HEK293 (cell line): ENCODE data around the gene TAS2R9.

Experiments used
- CTCF ChIA-PET: fragments of 350-600 bp; formaldehyde crosslinking; extraction: SDS; loops from one replicate; lab custom pipeline; 2021; ENCODE audit warnings: antibody characterized with exemption; lab: Yijun Ruan, JAX
- POLR2A ChIA-PET: fragments of 300-600 bp; formaldehyde crosslinking; extraction: SDS; loops from one replicate; lab custom pipeline; 2020; ENCODE audit warnings: antibody characterized with exemption, inconsistent platforms; lab: Yijun Ruan, JAX
- H3K27ac ChIP-seq: fragments of 200-500 bp; sonication (Bioruptor generic); 2 replicates; pipeline ENCODE4 v1.5.1; 2014; ENCODE audit warnings: low read depth, low read length, control low read depth, inconsistent platforms; ENCODE audit errors: extremely low read depth
- H3K36me3 ChIP-seq, 2 experiments: fragments of 200-500 bp in 1 of 2; sonication (Bioruptor generic) in 1 of 2; 1 replicate in 1 of 2; 2 replicates in 1 of 2; pipeline ENCODE4 v1.5.1; 2014 to 2017; ENCODE audit warnings: inconsistent platforms in 2 of 2, low read length in 2 of 2; ENCODE audit not compliant: control insufficient read depth in 2 of 2, insufficient read depth in 1 of 2
- H3K4me1 ChIP-seq: fragments of 200-500 bp; sonication (Bioruptor generic); 2 replicates; pipeline ENCODE4 v1.5.1; 2014; ENCODE audit warnings: mild to moderate bottlenecking, low read length, inconsistent platforms; ENCODE audit not compliant: control insufficient read depth, insufficient read depth
- H3K4me3 ChIP-seq: 2 replicates; pipeline ENCODE4 v1.5.1; 2011; ENCODE audit warnings: low read depth, mild to moderate bottlenecking, control low read depth, low read length, moderate library complexity
- H3K9me3 ChIP-seq: fragments of 200-500 bp; sonication (Bioruptor generic); 2 replicates; pipeline ENCODE4 v1.5.1; 2014; ENCODE audit warnings: low read depth, low read length, inconsistent platforms; ENCODE audit not compliant: control insufficient read depth, insufficient read depth
- AEBP2 ChIP-seq: fragments of 450-650 bp; formaldehyde crosslinking; IDR thresholded peaks from 2 replicates; pipeline ENCODE4 v1.5.1; 2016; ENCODE audit warnings: missing biosample characterization, missing genetic modification characterization, borderline replicate concordance
- BCL6B ChIP-seq: fragments of 450-650 bp; formaldehyde crosslinking; IDR thresholded peaks from 2 replicates; pipeline ENCODE4 v1.5.1; 2017; ENCODE audit warnings: missing biosample characterization, missing genetic modification characterization
- GLI4 ChIP-seq: fragments of 450-650 bp; formaldehyde crosslinking; IDR thresholded peaks from 2 replicates; pipeline ENCODE4 v1.5.1; 2016; ENCODE audit warnings: missing biosample characterization, missing genetic modification characterization
- KLF1 ChIP-seq: fragments of 450-650 bp; formaldehyde crosslinking; IDR thresholded peaks from 2 replicates; pipeline ENCODE4 v1.5.1; 2016; ENCODE audit warnings: missing biosample characterization, missing genetic modification characterization
- KLF9 ChIP-seq: fragments of 450-650 bp; formaldehyde crosslinking; IDR thresholded peaks from 2 replicates; pipeline ENCODE4 v1.5.1; 2016; ENCODE audit warnings: missing biosample characterization, missing genetic modification characterization, low read depth
- OVOL3 ChIP-seq: fragments of 450-650 bp; formaldehyde crosslinking; IDR thresholded peaks from 2 replicates; pipeline ENCODE4 v1.5.1; 2016; ENCODE audit warnings: missing biosample characterization, missing genetic modification characterization
- ZBTB8A ChIP-seq: fragments of 450-650 bp; formaldehyde crosslinking; IDR thresholded peaks from 2 replicates; pipeline ENCODE4 v1.5.1; 2016; ENCODE audit warnings: missing biosample characterization, missing genetic modification characterization
- ZNF174 ChIP-seq: fragments of 450-650 bp; formaldehyde crosslinking; IDR thresholded peaks from 2 replicates; pipeline ENCODE4 v1.5.0; 2017; ENCODE audit warnings: missing biosample characterization, mild to moderate bottlenecking, missing genetic modification characterization
- ZNF221 ChIP-seq: fragments of 450-650 bp; formaldehyde crosslinking; IDR thresholded peaks from 2 replicates; pipeline ENCODE4 v1.5.1; 2017; ENCODE audit warnings: missing biosample characterization, missing genetic modification characterization, borderline replicate concordance
- ZNF37A ChIP-seq: fragments of 450-650 bp; IDR thresholded peaks from 2 replicates; pipeline ENCODE4 v1.5.1; 2018; ENCODE audit warnings: missing biosample characterization, missing genetic modification characterization
- ZNF398 ChIP-seq: fragments of 450-650 bp; formaldehyde crosslinking; IDR thresholded peaks from 2 replicates; pipeline ENCODE4 v1.5.1; 2017; ENCODE audit warnings: missing biosample characterization, missing genetic modification characterization
- ZNF426 ChIP-seq: fragments of 450-650 bp; formaldehyde crosslinking; IDR thresholded peaks from 2 replicates; pipeline ENCODE4 v1.5.1; 2017; ENCODE audit warnings: missing biosample characterization, missing genetic modification characterization, mild to moderate bottlenecking, inconsistent platforms, moderate library complexity
- ZNF560 ChIP-seq: fragments of 450-650 bp; formaldehyde crosslinking; IDR thresholded peaks from 2 replicates; pipeline ENCODE4 v1.5.1; 2017; ENCODE audit warnings: missing biosample characterization, missing genetic modification characterization, borderline replicate concordance
- ZNF571 ChIP-seq: fragments of 450-650 bp; formaldehyde crosslinking; IDR thresholded peaks from 2 replicates; pipeline ENCODE4 v1.5.0; 2017; ENCODE audit warnings: missing biosample characterization, missing genetic modification characterization
- ZNF585B ChIP-seq: fragments of 450-650 bp; formaldehyde crosslinking; IDR thresholded peaks from 2 replicates; pipeline ENCODE4 v1.5.1; 2016; ENCODE audit warnings: missing biosample characterization, missing genetic modification characterization
- ZNF629 ChIP-seq: fragments of 450-650 bp; formaldehyde crosslinking; IDR thresholded peaks from 2 replicates; pipeline ENCODE4 v1.5.1; 2017; ENCODE audit warnings: missing biosample characterization, missing genetic modification characterization
- ZNF830 ChIP-seq: fragments of 450-650 bp; IDR thresholded peaks from 2 replicates; pipeline ENCODE4 v1.5.0; 2018; ENCODE audit warnings: missing biosample characterization, missing genetic modification characterization, low read depth, mild to moderate bottlenecking, moderate library complexity
- ZNF843 ChIP-seq: fragments of 450-650 bp; formaldehyde crosslinking; IDR thresholded peaks from 2 replicates; pipeline ENCODE4 v1.5.1; 2016; ENCODE audit warnings: missing biosample characterization, missing genetic modification characterization
- ZSCAN16 ChIP-seq: fragments of 450-650 bp; formaldehyde crosslinking; IDR thresholded peaks from 2 replicates; pipeline ENCODE4 v1.5.1; 2016; ENCODE audit warnings: missing biosample characterization, missing genetic modification characterization
- TF ChIP-seq, protein P1 (sequence below): fragments of 450-650 bp; formaldehyde crosslinking; IDR thresholded peaks from 2 replicates; pipeline ENCODE4 v1.5.1; 2016; ENCODE audit warnings: missing biosample characterization, missing genetic modification characterization

TAS2R9 gene

DNA sequence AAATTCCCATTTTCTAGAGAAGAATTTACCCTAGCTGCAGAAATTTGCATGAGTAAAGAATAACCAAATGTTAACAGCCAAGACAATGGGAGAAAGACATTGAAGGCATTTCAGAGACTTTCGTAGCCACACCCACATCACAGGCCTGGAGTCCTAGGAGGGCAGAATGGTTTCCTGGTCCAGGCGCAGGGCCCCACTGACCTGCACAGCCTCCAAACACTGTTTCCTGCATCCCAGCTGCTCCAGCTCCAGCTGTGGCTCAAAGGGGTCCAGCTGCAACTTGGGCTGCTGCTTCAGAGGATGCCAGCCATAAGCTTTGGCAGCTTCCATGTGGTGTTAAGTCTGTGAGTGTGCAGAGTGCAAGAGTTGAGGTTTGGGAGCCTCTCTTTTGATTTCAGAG, 45.8 kb upstream of the TAS2R9 start:
- Histone ChIP-seq H3K9me3 (no peaks in the 10 kb centered on the region), H3K4me1 (no peaks in the 10 kb centered on the region), H3K4me3 (no peak overlapping the region), H3K27ac (no peak overlapping the region), H3K36me3 (peaks cover 0 to 5% of the 10 kb centered on the region in 2 experiments; a peak in 1 of 3 replicates)
- POLR2A ChIA-PET = no interaction called here
- CTCF ChIA-PET = interaction anchor here (0.7 kb wide), 1 partner anchor 630 kb away, joined by 3 read pairs; no protein-coding TSS in a partner anchor
- TF ChIP-seq ZNF585B (peak; percentile 95), OVOL3 (tag by site-specific recombination) (no peak)

DNA sequence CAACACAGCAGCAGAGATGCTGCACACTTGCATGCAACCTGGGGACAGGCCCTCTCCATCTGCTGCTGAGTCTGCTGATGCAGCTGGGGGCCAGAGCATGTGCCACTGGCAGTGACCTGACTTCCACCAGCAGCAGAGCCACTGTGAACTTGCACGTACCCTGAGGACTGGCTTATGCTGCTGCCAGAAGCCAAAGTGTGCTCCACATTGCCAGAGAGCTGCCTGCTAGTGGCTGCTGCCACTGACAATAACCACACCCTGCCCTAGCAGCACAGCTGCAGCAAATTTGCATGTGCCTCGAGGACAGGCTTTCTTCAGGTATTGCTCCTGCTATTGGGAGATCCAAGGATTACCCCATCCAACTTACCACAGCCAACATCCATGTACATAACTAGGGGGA, 43.8 kb upstream of the TAS2R9 start:
- no peaks in the 10 kb centered on the region for H3K4me1 ChIP-seq
- POLR2A ChIA-PET = no interaction called here
- no peak overlapping the region for H3K27ac ChIP-seq
- H3K4me3 ChIP-seq = no peak overlapping the region
- H3K9me3 ChIP-seq = no peaks in the 10 kb centered on the region
- peaks cover 0 to 4% of the 10 kb centered on the region in 2 experiments; a peak in 1 of 3 replicates for H3K36me3 ChIP-seq
- TF ChIP-seq ZNF830 (tag by site-specific recombination) (no peak), KLF1 (tag by site-specific recombination) (no peak), ZNF843 (tag by site-specific recombination) (no peak), ZBTB8A (tag by site-specific recombination) (no peak)
- TF ChIP-seq, all 188 proteins: peak for 0
- CTCF ChIA-PET = no interaction called here

GRCh38 chr12:10851243-10851858, 41.4 kb upstream of the TAS2R9 start:
- Histone ChIP-seq H3K4me3 (no peak overlapping the region), H3K36me3 (no peaks in the 10 kb centered on the region), H3K27ac (no peak overlapping the region), H3K4me1 (no peaks in the 10 kb centered on the region), H3K9me3 (no peaks in the 10 kb centered on the region)
- ChIA-PET POLR2A (no interaction called here), CTCF (no interaction called here)
- TF ChIP-seq ZNF37A (tag by site-specific recombination) (no peak), GLI4 (no peak), BCL6B (tag by site-specific recombination) (no peak), ZSCAN16 (no peak), KLF9 (tag by site-specific recombination) (no peak), ZNF629 (tag by site-specific recombination) (no peak), ZNF560 (tag by site-specific recombination) (no peak), ZNF398 (no peak), ZNF221 (tag by site-specific recombination) (no peak), ZNF174 (tag by site-specific recombination) (no peak), AEBP2 (tag by site-specific recombination) (no peak), ZNF426 (no peak), ZNF571 (tag by site-specific recombination) (no peak)
- TF ChIP-seq, protein P1, sequence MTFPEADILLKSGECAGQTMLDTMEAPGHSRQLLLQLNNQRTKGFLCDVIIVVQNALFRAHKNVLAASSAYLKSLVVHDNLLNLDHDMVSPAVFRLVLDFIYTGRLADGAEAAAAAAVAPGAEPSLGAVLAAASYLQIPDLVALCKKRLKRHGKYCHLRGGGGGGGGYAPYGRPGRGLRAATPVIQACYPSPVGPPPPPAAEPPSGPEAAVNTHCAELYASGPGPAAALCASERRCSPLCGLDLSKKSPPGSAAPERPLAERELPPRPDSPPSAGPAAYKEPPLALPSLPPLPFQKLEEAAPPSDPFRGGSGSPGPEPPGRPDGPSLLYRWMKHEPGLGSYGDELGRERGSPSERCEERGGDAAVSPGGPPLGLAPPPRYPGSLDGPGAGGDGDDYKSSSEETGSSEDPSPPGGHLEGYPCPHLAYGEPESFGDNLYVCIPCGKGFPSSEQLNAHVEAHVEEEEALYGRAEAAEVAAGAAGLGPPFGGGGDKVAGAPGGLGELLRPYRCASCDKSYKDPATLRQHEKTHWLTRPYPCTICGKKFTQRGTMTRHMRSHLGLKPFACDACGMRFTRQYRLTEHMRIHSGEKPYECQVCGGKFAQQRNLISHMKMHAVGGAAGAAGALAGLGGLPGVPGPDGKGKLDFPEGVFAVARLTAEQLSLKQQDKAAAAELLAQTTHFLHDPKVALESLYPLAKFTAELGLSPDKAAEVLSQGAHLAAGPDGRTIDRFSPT (tag by site-specific recombination) = no peak
